Measurements from ENCODE around the gene DPF3. TPM values are rescaled to one million over a fixed set of nuclear protein-coding genes. Genes with fewer than 3 reads are reported as not detected.
A peak's percentile ranks its signal among the peaks of the same experiment; 100 is the strongest.

Gene DPF3
- total and polyA plus RNA-seq, 9 of the 15 experiments (the other 6 are each of a cell fraction or from before 2014, with no cell fraction given) = 0.21 to 4.9 (median 1.2) TPM

GRCh38 chr14:72925815-72926291 is 32.0 kb upstream of the DPF3 start (continued):
- TF ChIP-seq JUN (IDR thresholded peaks at IDR 0.05; ENCODE audit: borderline replicate concordance, low read depth, low read length) (no peak), JUN (CRISPR knock-in tag; IDR thresholded peaks at IDR 0.05; ENCODE audit: borderline replicate concordance) (no peak), SETDB1 (IDR thresholded peaks at IDR 0.05; ENCODE audit: low read length) (no peak)

- Histone ChIP-seq H3K9me1 (ENCODE audit: control insufficient read depth, insufficient read depth, low read length) (no peaks in the 10 kb centered on the region), H3K27ac (ENCODE audit: extremely low read depth, low read depth, low read length) (peak overlapping the region; percentile 98), H3K9me3 (replicated peaks; ENCODE audit: control insufficient read depth, insufficient read depth, low read depth, low read length) (no peaks in the 10 kb centered on the region), H3K4me3 (peak overlapping the region; percentile 90), H4K20me1 (replicated peaks; ENCODE audit: control insufficient read depth, insufficient read depth, low read length) (no peaks in the 10 kb centered on the region), H2AFZ (ENCODE audit: low read depth, low read length) (peak overlapping the region; percentile 84), H3K4me1 (replicated peaks in 1 of 2; ENCODE audit: control insufficient read depth in 2 of 2, insufficient read depth in 2 of 2, low read length in 2 of 2) (peaks cover 21 to 48% of the 10 kb centered on the region in 2 experiments), H3K36me3 (ENCODE audit: control insufficient read depth, insufficient read depth, low read length) (peaks cover 8% of the 10 kb centered on the region; the same call in 1 of the 3 replicates), H3K27me3 (ENCODE audit: control insufficient read depth in 2 of 2, insufficient read depth in 2 of 2, low read length in 2 of 2) (no peaks in the 10 kb centered on the region), H3K9ac (ENCODE audit: insufficient read depth in 1 of 2, low read depth in 2 of 2, low read length in 2 of 2) (peak overlapping the region; percentile 94 to 98), H3K79me2 (ENCODE audit: control insufficient read depth, insufficient read depth, low read length) (peaks cover 41% of the 10 kb centered on the region), H3K4me2 (ENCODE audit: insufficient read depth, low read length) (peak overlapping the region; percentile 92)
- POLR2A ChIA-PET = interaction anchor here (0.8 to 2.0 kb wide), 8 partner anchors 8 to 417 kb away, joined by 3 to 11 read pairs (median 4); partner anchors contain the start of gene ZFYVE1
- CTCF ChIA-PET (ENCODE audit: low intra/inter-chr PET ratio) = no interaction called here
- BruUV-seq (replicated peaks) = no TSS peak
- intact Hi-C loops (cut with micrococcal nuclease) = loop anchor here (10.0 kb wide), 1 partner anchor 540 kb away; no protein-coding TSS in a partner anchor
- ATAC-seq = peak; percentile 58
- peak; percentile 70 for FAIRE-seq
- in situ Hi-C loops (cut with MboI) = no loop called here
- DNase-seq (ENCODE audit: extremely low read depth in 1 of 4, low spot score in 3 of 4) = peak; percentile 49 to 85 (median 66)
- WGBS (ENCODE audit: insufficient coverage, low coverage, missing lambda C conversion rate) = 5% methylated on average over 22 of the region's 22 CpGs
- TF ChIP-seq MTA1 (IDR thresholded peaks at IDR 0.05; ENCODE audit: borderline replicate concordance) = no peak
- TF ChIP-seq CBFB (CRISPR knock-in tag; IDR thresholded peaks at IDR 0.05) = no peak
- TF ChIP-seq MAFF (IDR thresholded peaks at IDR 0.05; ENCODE audit: low read length) = peak; percentile 36; the same call in 1 of the 2 replicates
- TF ChIP-seq MYC (IDR thresholded peaks at IDR 0.05; ENCODE audit: low read depth, low read length) = peak; percentile 91
- TF ChIP-seq MYC (CRISPR knock-in tag; IDR thresholded peaks at IDR 0.05; ENCODE audit: borderline replicate concordance, low read depth) = no peak; the same call in 1 of the 2 replicates
- peak; percentile 42; the same call in 1 of the 2 replicates for TF ChIP-seq MAFK (IDR thresholded peaks at IDR 0.05; ENCODE audit: low read length)
- TF ChIP-seq GABPB1 (CRISPR knock-in tag; IDR thresholded peaks at IDR 0.05) = peak; percentile 23; the same call in 1 of the 2 replicates
- no peak for TF ChIP-seq TAF9B (IDR thresholded peaks at IDR 0.05; ENCODE audit: partially characterized antibody)
- TF ChIP-seq NFRKB (IDR thresholded peaks at IDR 0.05; ENCODE audit: low read depth) = 0 out of 2 replicates have a peak, but pooled peaks have one; percentile 45
- no peak for TF ChIP-seq CCAR2 (IDR thresholded peaks at IDR 0.05; ENCODE audit: low read depth, low read length)
- no peak for TF ChIP-seq BHLHE40 (IDR thresholded peaks at IDR 0.05; ENCODE audit: low read length)
- TF ChIP-seq CBX3 (IDR thresholded peaks at IDR 0.05; ENCODE audit: borderline replicate concordance in 1 of 2, low read length in 2 of 2) = 0 out of 3 replicates have a peak, but pooled peaks of 1 of the 2 experiments have one; percentile 27
- TF ChIP-seq CREM (IDR thresholded peaks at IDR 0.05; ENCODE audit: low read depth) = peak; percentile 78
- TF ChIP-seq TAL1 (IDR thresholded peaks at IDR 0.05) = no peak
- TF ChIP-seq ZNF316 (IDR thresholded peaks at IDR 0.05) = peak; percentile 79
- TF ChIP-seq PREB (CRISPR knock-in tag; IDR thresholded peaks at IDR 0.05) = no peak
- TF ChIP-seq RFX5 (IDR thresholded peaks at IDR 0.05; ENCODE audit: low read depth, low read length) = peak; percentile 68; the same call in 1 of the 2 replicates
- TF ChIP-seq MAFG (tag; conservative IDR thresholded peaks at IDR 0.05) = peak; percentile 40
- peak in 1 of 2 experiments; percentile 46; a peak in 2 of 4 replicates for TF ChIP-seq MAZ (CRISPR knock-in tag; conservative IDR thresholded peaks at IDR 0.05 in 1 of 2, IDR thresholded peaks at IDR 0.05 in 1 of 2)
- TF ChIP-seq POLR2H (tag; IDR thresholded peaks at IDR 0.05; ENCODE audit: low read depth) = peak; percentile 40; the same call in 1 of the 2 replicates
Measured at GRCh38 chr14:72925171-72925759, 31.4 kb upstream of the DPF3 start.

All from K562 (cell line).